Endothelial cell (in vitro differentiated cells): ENCODE results near the gene MED20. TPM values are rescaled to one million over a fixed set of nuclear protein-coding genes. Genes with fewer than 3 reads are reported as not detected.
"Not testable (repeated sequence)": the region's sequence is repeated elsewhere in the genome, so short reads cannot be mapped to it uniquely, and the experiment has no call there.

ENCODE experiments used
- DNase-seq: peaks from one replicate; pipeline ENCODE4 v3.0.0; 2021; ENCODE audit warnings: low spot score
- H3K27ac Mint-ChIP-seq: one replicate; pipeline ENCODE4 v1.8.0; 2021; ENCODE audit warnings: mixed read lengths, inconsistent platforms; ENCODE audit not compliant: unreplicated experiment
- H3K27me3 Mint-ChIP-seq: one replicate; pipeline ENCODE4 v1.8.0; 2021; ENCODE audit warnings: mild to moderate bottlenecking, moderate library complexity, mixed read lengths, inconsistent platforms; ENCODE audit not compliant: unreplicated experiment
- H3K36me3 Mint-ChIP-seq: one replicate; pipeline ENCODE4 v1.8.0; 2021; ENCODE audit warnings: mild to moderate bottlenecking, low read depth, mixed read lengths, inconsistent platforms; ENCODE audit not compliant: unreplicated experiment
- H3K4me1 Mint-ChIP-seq: one replicate; pipeline ENCODE4 v1.8.0; 2021; ENCODE audit warnings: mild to moderate bottlenecking, mixed read lengths, inconsistent platforms; ENCODE audit not compliant: unreplicated experiment
- H3K4me3 Mint-ChIP-seq: one replicate; pipeline ENCODE4 v1.8.0; 2021; ENCODE audit warnings: mild to moderate bottlenecking, mixed read lengths, inconsistent platforms; ENCODE audit not compliant: unreplicated experiment
- H3K9me3 Mint-ChIP-seq: one replicate; pipeline ENCODE4 v1.8.0; 2021; ENCODE audit warnings: mixed read lengths, inconsistent platforms; ENCODE audit not compliant: unreplicated experiment
- CTCF ChIP-seq: fragments of 200-600 bp; sonication (generic); IDR thresholded peaks from one replicate; pipeline ENCODE4 v1.5.0; 2021; ENCODE audit warnings: antibody characterized with exemption; ENCODE audit not compliant: unreplicated experiment
- total RNA-seq: library from RNA; stranded (reverse); fragmentation: NEBNext Ultra II Directional; extraction: Animal tissue kit (Norgen Biotek cat#: 25700); gene quantifications from one replicate; pipeline ENCODE4 v1.2.1, GENCODE V29; 2021; ENCODE audit not compliant: unreplicated experiment

The MED20 gene
- total RNA-seq, 1 donor from 2014 or later, result 39.4 TPM

GRCh38 chr6:41947581-41948220, 26.8 kb upstream of the MED20 start:
- H3K9me3 Mint-ChIP-seq, result no peaks in the 10 kb centered on the region
- no peak for DNase-seq
- peaks cover 8% of the 10 kb centered on the region for H3K27me3 Mint-ChIP-seq

GRCh38 chr6:41943456-41943855, 22.5 kb upstream of the MED20 start:
- TF ChIP-seq CTCF, result no peak
- peaks cover 6% of the 10 kb centered on the region for H3K27me3 Mint-ChIP-seq
- no peak overlapping the region for H3K27ac Mint-ChIP-seq
- no peak for DNase-seq
- no peaks in the 10 kb centered on the region for H3K9me3 Mint-ChIP-seq
- H3K4me3 Mint-ChIP-seq, result no peak overlapping the region
- peaks cover 4% of the 10 kb centered on the region for H3K36me3 Mint-ChIP-seq
- H3K4me1 Mint-ChIP-seq, result peaks cover 29% of the 10 kb centered on the region

More at GRCh38 chr6:41947581-41948220, 26.8 kb upstream of the MED20 start:
- Mint-ChIP-seq H3K4me1 (peaks cover 6% of the 10 kb centered on the region), H3K4me3 (no peak overlapping the region), H3K27ac (peak overlapping the region; percentile 48), H3K36me3 (no peaks in the 10 kb centered on the region)
- no peak for TF ChIP-seq CTCF

- not testable (repeated sequence) for H3K36me3 Mint-ChIP-seq
Observed at GRCh38 chr6:41942882-41943281, 21.9 kb upstream of the MED20 start.

GRCh38 chr6:41942067-41942851, 21.3 kb upstream of the MED20 start:
- Mint-ChIP-seq H3K4me1 (peaks cover 27% of the 10 kb centered on the region), H3K27ac (peak overlapping the region; percentile 62), H3K9me3 (no peaks in the 10 kb centered on the region), H3K4me3 (peak overlapping the region; percentile 93), H3K36me3 (peaks cover 4% of the 10 kb centered on the region), H3K27me3 (peaks cover 6% of the 10 kb centered on the region)
- no peak for TF ChIP-seq CTCF
- no peak for DNase-seq

More at GRCh38 chr6:41942882-41943281, 21.9 kb upstream of the MED20 start:
- not testable (repeated sequence) for H3K4me3 Mint-ChIP-seq, DNase-seq, H3K27ac Mint-ChIP-seq, H3K27me3 Mint-ChIP-seq, H3K9me3 Mint-ChIP-seq
- H3K4me1 Mint-ChIP-seq, result peaks cover 28% of the 10 kb centered on the region

GRCh38 chr6:41941280-41942066, 20.5 kb upstream of the MED20 start, which contains the start of gene CCND3:
Gene CCND3 (minus strand): TSS chr6:41941808. CDS start chr6:41941649, 159 bp downstream.
- Mint-ChIP-seq H3K9me3 (no peaks in the 10 kb centered on the region), H3K4me3 (peak within 1 kb of the TSS; percentile 93), H3K36me3 (peaks cover 7% of the 10 kb centered on the region), H3K4me1 (peaks cover 31% of the 10 kb centered on the region), H3K27ac (peak within 1 kb of the TSS; percentile 80), H3K27me3 (peaks cover 6% of the 10 kb centered on the region)
- no peak for TF ChIP-seq CTCF
- peak; percentile 76 for DNase-seq
